OCI-LY3 (cell line): ENCODE results near the gene ST6GALNAC5.

Experiments
- H2AFZ ChIP-seq: fragments of 200-600, 300-600 bp; shearing (Covaris generic); 2 replicates; pipeline ENCODE4 v1.6.0; 2014; ENCODE audit warnings: antibody characterized with exemption, low read depth, low read length
- H3K27ac ChIP-seq: fragments of 200-600, 300-600 bp; sonication (generic); 2 replicates; pipeline ENCODE4 v1.5.1; 2014; ENCODE audit warnings: mild to moderate bottlenecking, low read length, moderate library complexity, mixed read lengths
- H3K27me3 ChIP-seq: fragments of 200-600, 300-600 bp; sonication (generic); 2 replicates; pipeline ENCODE4 v1.6.1; 2014; ENCODE audit warnings: low read depth, low read length, mixed read lengths
- H3K36me3 ChIP-seq: fragments of 200-600, 300-600 bp; sonication (generic); replicated peaks from 2 replicates; pipeline ENCODE3; 2014; ENCODE audit warnings: low read depth, low read length, mixed read lengths
- H3K4me1 ChIP-seq: fragments of 300-600, 200-600 bp; sonication (generic); 2 replicates; pipeline ENCODE4 v1.6.1; 2014; ENCODE audit warnings: low read length, mixed read lengths
- H3K4me2 ChIP-seq: fragments of 200-600, 300-600 bp; sonication (generic); 2 replicates; pipeline ENCODE4 v1.6.1; 2014; ENCODE audit warnings: low read length, mixed read lengths
- H3K4me3 ChIP-seq: fragments of 300-600, 200-600 bp; sonication (generic); 2 replicates; pipeline ENCODE4 v1.5.1; 2014; ENCODE audit warnings: antibody characterized with exemption, mild to moderate bottlenecking, low read length, moderate library complexity
- H3K79me2 ChIP-seq: fragments of 300-600, 200-600 bp; shearing (Covaris generic); 2 replicates; pipeline ENCODE4 v1.6.1; 2014; ENCODE audit warnings: mild to moderate bottlenecking, low read length, mixed read lengths
- H3K9ac ChIP-seq: fragments of 300-600, 200-600 bp; shearing (Covaris generic); 2 replicates; pipeline ENCODE4 v1.6.0; 2014; ENCODE audit warnings: mild to moderate bottlenecking, low read length, moderate library complexity
- H3K9me3 ChIP-seq: fragments of 200-600, 300-600 bp; shearing (Covaris generic); 2 replicates; pipeline ENCODE4 v1.6.1; 2014; ENCODE audit warnings: low read length, mixed read lengths; ENCODE audit not compliant: insufficient read depth
- H4K20me1 ChIP-seq: fragments of 200-600, 300-600 bp; sonication (generic); 2 replicates; pipeline ENCODE4 v1.6.1; 2016; ENCODE audit warnings: low read length, mixed read lengths; ENCODE audit not compliant: insufficient read depth
- EZH2phosphoT487 ChIP-seq: fragments of 200-600 bp; shearing (Covaris generic); IDR thresholded peaks from 2 replicates; pipeline ENCODE4 v1.6.1; 2018; ENCODE audit warnings: antibody characterized with exemption, mixed run types, low read depth
- TF ChIP-seq, protein P1 (sequence below): fragments of 200-600, 300-600 bp; sonication (generic); IDR thresholded peaks from 2 replicates; pipeline ENCODE4 v1.5.1; 2014; ENCODE audit warnings: antibody characterized with exemption, low read length, low read depth

The ST6GALNAC5 gene

DNA sequence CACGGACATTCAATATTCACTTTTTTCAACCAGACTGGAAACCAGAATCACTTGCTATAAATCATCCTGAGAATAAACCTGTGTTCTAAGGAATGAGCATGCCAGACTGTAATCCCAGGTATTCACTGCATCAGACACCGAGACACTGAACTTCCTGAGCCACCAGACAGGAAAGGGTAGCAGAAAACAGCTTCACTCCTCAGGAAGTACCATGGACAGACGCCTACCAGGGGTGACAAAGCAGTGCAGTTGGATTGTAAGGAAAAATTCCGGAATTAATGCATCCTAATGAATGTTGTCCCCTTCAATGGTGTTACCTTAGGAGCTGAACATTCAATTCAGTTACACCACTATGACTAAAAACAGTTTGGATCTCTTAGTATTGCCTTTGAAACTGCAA, 195.8 kb downstream of the ST6GALNAC5 start:
- Histone ChIP-seq H3K4me1 (no peaks in the 10 kb centered on the region), H3K9ac (no peak overlapping the region), H3K27me3 (no peaks in the 10 kb centered on the region), H3K79me2 (no peaks in the 10 kb centered on the region), H3K27ac (no peak overlapping the region), H4K20me1 (no peaks in the 10 kb centered on the region), H2AFZ (no peak overlapping the region), H3K4me2 (no peak overlapping the region), H3K4me3 (no peak overlapping the region), H3K36me3 (no peaks in the 10 kb centered on the region), H3K9me3 (no peaks in the 10 kb centered on the region)
- TF ChIP-seq, protein P1, sequence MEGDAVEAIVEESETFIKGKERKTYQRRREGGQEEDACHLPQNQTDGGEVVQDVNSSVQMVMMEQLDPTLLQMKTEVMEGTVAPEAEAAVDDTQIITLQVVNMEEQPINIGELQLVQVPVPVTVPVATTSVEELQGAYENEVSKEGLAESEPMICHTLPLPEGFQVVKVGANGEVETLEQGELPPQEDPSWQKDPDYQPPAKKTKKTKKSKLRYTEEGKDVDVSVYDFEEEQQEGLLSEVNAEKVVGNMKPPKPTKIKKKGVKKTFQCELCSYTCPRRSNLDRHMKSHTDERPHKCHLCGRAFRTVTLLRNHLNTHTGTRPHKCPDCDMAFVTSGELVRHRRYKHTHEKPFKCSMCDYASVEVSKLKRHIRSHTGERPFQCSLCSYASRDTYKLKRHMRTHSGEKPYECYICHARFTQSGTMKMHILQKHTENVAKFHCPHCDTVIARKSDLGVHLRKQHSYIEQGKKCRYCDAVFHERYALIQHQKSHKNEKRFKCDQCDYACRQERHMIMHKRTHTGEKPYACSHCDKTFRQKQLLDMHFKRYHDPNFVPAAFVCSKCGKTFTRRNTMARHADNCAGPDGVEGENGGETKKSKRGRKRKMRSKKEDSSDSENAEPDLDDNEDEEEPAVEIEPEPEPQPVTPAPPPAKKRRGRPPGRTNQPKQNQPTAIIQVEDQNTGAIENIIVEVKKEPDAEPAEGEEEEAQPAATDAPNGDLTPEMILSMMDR: no peak
- no peak for TF ChIP-seq EZH2phosphoT487

DNA sequence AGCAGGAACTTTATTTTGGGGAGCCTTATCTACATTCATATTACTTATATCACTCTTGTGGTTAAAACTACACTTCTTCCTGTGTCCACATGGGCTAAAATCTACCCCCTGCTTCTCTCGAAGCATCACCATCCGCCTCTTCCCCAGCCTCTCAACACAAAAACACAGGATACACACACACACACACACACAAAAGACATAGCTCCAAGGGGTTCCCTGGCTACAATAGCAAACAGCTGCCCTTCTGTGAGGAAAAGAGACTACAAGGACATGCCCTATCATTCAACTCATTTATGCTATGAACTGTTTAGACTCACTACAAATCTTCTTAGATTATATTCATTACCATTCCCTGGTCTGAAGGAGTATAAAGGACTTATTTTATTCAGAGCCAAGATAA, 197.0 kb downstream of the ST6GALNAC5 start:
- Histone ChIP-seq H3K4me2 (no peak overlapping the region), H3K4me3 (no peak overlapping the region), H3K4me1 (no peaks in the 10 kb centered on the region), H3K27ac (no peak overlapping the region), H3K9ac (no peak overlapping the region), H4K20me1 (no peaks in the 10 kb centered on the region), H3K9me3 (no peaks in the 10 kb centered on the region), H3K36me3 (no peaks in the 10 kb centered on the region), H2AFZ (no peak overlapping the region), H3K79me2 (no peaks in the 10 kb centered on the region), H3K27me3 (no peaks in the 10 kb centered on the region)
- no peak for TF ChIP-seq EZH2phosphoT487

DNA sequence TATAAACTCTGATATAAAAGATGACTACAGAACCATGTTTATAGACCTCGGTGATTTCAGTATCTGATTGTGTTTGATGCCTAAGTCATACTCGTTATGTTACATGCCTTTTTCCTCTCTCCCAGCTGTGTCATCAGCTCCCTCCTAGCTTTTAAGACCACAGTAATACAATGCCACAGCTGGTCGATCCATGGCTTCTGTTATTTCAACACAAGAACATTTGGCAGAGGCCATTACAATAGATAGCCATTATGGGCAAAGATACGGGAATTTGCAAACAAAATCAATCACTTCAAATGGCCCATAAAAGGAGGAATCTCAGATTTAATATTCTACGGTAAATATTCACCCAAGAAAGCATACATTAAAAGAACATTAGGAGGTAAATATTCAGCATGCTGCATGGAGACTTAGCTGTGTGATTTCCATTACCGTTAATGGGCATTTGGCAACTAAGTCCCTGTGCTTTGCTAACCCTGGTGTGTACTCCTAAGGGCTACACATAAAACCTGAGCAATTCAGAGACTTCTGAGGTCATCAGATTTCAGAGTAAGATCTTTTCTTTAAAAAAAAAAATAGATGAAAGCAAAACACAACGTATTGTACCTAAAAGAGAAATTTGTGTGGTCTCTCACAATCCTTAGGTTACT, 198.5 kb downstream of the ST6GALNAC5 start:
- Histone ChIP-seq H3K79me2 (no peaks in the 10 kb centered on the region), H3K4me1 (no peaks in the 10 kb centered on the region), H3K36me3 (no peaks in the 10 kb centered on the region), H3K9ac (no peak overlapping the region), H3K9me3 (no peaks in the 10 kb centered on the region), H3K27ac (no peak overlapping the region), H2AFZ (no peak overlapping the region), H3K4me3 (no peak overlapping the region), H3K4me2 (no peak overlapping the region), H3K27me3 (no peaks in the 10 kb centered on the region), H4K20me1 (no peaks in the 10 kb centered on the region)
- TF ChIP-seq EZH2phosphoT487: no peak
- TF ChIP-seq, protein P1: no peak

DNA sequence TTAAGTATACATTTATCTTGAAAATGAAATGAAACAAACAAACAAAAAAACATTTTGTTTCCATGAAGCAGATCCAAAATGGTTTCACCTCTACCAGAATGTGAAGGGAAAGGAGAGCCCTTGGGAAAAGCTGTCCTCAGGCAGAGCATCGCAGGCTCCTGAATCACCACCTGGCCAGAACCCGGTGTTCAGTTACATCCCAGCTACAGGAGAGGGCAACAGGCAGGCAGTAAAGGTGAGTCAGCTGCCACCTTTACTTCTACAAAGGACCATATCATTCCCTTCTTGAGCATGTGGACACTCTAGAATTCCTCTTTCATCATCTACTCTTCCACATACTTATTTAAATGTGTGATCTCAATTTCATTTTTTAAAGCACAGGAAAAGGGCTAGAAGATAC, 200.7 kb downstream of the ST6GALNAC5 start:
- H3K27ac ChIP-seq: no peak overlapping the region
- H3K9ac ChIP-seq: no peak overlapping the region
- no peaks in the 10 kb centered on the region for H3K27me3 ChIP-seq
- H3K4me3 ChIP-seq: no peak overlapping the region
- no peaks in the 10 kb centered on the region for H3K9me3 ChIP-seq
- no peaks in the 10 kb centered on the region for H3K36me3 ChIP-seq
- H2AFZ ChIP-seq: no peak overlapping the region
- no peaks in the 10 kb centered on the region for H4K20me1 ChIP-seq
- no peak overlapping the region for H3K4me2 ChIP-seq
- no peaks in the 10 kb centered on the region for H3K79me2 ChIP-seq
- TF ChIP-seq, protein P1: no peak
- TF ChIP-seq EZH2phosphoT487: no peak
- no peaks in the 10 kb centered on the region for H3K4me1 ChIP-seq
